ENCODE results near the gene BCL7B.
"Not testable (repeated sequence)": the region's sequence is repeated elsewhere in the genome, so short reads cannot be mapped to it uniquely, and the experiment has no call there.

BCL7B gene

DNA sequence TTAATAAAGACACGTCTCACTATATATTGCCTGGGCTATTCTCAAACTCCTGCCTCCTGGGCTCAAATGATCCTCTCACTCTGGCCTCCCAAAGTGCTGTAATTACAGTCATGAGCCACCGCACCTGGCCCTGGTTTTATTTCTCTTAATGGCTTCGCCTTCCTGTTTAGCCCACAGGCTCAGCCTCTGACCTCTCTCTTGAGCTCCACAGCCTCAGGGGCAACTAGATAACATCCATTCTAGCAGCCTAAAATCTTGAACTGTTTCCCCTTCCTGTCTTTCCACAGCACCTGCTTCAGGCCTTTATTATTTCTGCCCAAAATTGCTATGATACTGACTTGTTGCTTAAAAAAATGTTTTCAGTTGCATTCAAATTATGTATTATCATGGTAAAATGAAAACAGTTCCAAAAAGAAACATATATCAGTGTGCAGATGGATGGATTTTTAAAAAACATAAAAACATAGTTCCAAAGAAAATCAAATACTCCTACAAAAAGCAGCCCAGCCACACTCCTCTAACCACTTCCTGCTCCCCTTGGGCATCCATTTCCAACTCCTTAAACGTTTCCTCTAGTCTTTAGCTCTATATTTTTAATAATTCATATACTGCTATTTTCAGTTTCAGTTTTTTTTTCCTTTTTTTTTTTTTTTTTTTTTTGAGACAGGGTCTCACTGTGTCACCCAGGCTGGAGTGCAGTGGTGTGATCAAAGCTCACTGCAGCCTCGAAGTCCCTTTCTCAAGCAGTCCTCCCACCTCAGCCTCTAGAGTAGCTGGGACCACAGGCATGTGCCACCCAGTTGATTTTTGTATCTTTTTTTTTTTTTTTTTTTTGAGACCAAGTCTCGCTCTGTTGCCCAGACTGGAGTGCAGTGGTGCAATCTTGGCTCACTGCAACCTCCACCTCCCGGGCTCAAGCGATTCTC, 30.3 kb downstream of the BCL7B start:
- Mint-ChIP-seq H3K4me3 (peak overlapping the region; percentile 26), H3K4me1 (peaks cover 39% of the 10 kb centered on the region), H3K9me3 (no peaks in the 10 kb centered on the region), H3K27ac (peak overlapping the region; percentile 78), H3K36me3 (peaks cover 7% of the 10 kb centered on the region)
- DNase-seq (ENCODE audit: low spot score in 2 of 2) (no peak), ATAC-seq (no peak)

- Mint-ChIP-seq H3K27ac (peak overlapping the region; percentile 88), H3K4me3 (peak overlapping the region; percentile 60), H3K36me3 (peaks cover 14% of the 10 kb centered on the region), H3K4me1 (peaks cover 40% of the 10 kb centered on the region)
- not testable (repeated sequence) for H3K9me3 Mint-ChIP-seq; ATAC-seq; DNase-seq (ENCODE audit: low spot score in 2 of 2)
Observed at GRCh38 chr7:73526158-73526494, 31.4 kb downstream of the BCL7B start.

DNA sequence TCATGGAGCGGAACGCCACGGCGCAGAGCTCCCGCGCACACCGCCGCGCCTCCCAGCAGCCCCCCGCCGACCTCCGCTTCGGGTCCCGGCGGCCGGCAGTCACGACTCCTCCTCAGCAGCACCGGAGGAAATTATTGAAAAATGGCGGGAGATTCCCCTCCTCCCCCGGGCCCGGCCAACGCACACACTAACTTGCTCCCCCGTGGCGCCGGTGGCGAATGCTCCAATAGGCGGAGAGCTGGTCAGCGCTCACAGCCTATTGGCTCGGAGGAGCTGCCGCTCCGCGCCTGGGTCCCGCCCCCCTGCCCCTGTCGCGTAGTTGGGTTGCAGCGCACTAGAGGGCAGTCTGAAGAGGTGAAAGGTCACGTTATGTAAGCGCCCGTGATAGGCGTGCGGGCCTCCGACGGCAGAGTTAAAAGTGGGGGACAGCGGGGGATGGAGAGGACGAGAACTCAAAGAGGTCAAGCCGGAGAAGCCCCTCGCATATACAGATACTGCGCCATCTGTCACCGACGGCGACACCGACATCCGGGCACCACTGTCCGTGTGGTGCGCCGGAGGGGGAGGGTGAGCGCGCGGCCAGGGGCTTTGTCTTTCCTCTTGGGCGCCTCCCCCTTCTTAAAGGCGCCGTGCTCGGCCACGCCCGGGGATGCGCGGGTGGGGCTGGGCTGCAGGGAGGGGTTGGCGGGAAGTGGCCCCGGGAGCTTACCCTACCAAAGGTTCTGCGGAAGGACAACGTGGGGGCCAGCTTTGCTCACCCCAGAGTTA, 35.2 kb downstream of the BCL7B start, which contains the start of gene BAZ1B:
BAZ1B (minus strand) TSS at position 189 of the 768 bp plus-strand sequence. CDS start 360 bp downstream, outside the sequence.
- Mint-ChIP-seq H3K9me3 (no peaks in the 10 kb centered on the region), H3K36me3 (peaks cover 53% of the 10 kb centered on the region), H3K4me3 (peak within 1 kb of the TSS; percentile 82), H3K27ac (peak within 1 kb of the TSS; percentile 94), H3K4me1 (peaks cover 66% of the 10 kb centered on the region)
- peak; percentile 95 for ATAC-seq
- DNase-seq (ENCODE audit: low spot score in 2 of 2) = peak; percentile 89 to 96

- H3K4me1 Mint-ChIP-seq = peaks cover 63% of the 10 kb centered on the region
- DNase-seq (ENCODE audit: low spot score in 2 of 2) (peak in 1 of 2 donors; percentile 82), ATAC-seq (peak; percentile 68)
- H3K36me3 Mint-ChIP-seq = peaks cover 59% of the 10 kb centered on the region
- peak overlapping the region; percentile 94 for H3K27ac Mint-ChIP-seq
- no peaks in the 10 kb centered on the region for H3K9me3 Mint-ChIP-seq
- peak overlapping the region; percentile 82 for H3K4me3 Mint-ChIP-seq
Observed at GRCh38 chr7:73521636-73522104, 35.8 kb downstream of the BCL7B start.

DNA sequence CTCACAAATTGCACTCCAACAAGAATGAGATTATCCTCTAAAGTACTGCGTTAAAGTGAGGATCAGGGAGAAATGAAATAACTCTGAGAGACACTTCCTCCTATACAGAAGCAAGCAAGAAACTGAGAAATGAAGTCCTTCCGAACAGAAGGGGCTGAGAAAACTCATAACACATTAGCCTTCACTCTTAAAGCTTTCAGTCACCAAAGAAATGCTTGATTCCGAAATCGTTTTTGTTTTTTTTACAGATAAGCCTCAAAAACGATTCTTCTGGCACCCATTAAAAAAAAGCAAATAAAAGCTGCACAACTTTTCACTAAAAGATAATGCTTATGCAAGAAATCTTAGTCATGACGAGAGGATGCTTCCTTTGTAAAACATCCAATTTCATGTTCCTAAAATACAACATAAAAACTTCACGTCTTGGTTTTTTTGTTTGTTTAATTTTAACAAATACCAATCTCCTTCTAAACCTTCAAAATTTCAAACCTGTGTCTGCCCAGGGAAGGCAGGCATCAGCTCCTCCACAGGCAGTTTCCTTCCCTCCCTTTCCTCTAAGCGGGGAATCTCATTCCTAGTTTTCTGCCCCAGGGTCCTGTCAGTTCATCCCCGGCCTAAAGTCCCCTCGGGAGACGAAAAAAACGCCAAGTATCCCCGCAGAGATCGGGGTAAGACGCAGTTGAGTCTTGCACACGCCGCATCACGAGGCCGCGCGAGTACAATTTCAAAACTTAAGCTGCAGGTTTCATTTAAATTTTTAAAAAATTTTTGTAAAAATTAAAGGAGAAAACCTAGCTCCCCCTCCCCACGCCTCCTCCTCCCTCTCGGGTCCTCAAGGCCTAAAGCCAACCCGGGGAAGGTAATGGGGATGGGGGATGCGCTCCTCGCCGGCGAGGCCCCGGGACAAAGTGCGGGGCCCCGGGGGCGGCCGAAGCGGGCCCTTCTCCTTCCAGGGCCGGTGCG, 36.5 kb downstream of the BCL7B start:
- ATAC-seq = no peak
- Mint-ChIP-seq H3K4me3 (peak overlapping the region; percentile 82), H3K36me3 (peaks cover 66% of the 10 kb centered on the region), H3K4me1 (peaks cover 63% of the 10 kb centered on the region), H3K27ac (peak overlapping the region; percentile 91), H3K9me3 (no peaks in the 10 kb centered on the region)
- no peak for DNase-seq (ENCODE audit: low spot score in 2 of 2)

DNA sequence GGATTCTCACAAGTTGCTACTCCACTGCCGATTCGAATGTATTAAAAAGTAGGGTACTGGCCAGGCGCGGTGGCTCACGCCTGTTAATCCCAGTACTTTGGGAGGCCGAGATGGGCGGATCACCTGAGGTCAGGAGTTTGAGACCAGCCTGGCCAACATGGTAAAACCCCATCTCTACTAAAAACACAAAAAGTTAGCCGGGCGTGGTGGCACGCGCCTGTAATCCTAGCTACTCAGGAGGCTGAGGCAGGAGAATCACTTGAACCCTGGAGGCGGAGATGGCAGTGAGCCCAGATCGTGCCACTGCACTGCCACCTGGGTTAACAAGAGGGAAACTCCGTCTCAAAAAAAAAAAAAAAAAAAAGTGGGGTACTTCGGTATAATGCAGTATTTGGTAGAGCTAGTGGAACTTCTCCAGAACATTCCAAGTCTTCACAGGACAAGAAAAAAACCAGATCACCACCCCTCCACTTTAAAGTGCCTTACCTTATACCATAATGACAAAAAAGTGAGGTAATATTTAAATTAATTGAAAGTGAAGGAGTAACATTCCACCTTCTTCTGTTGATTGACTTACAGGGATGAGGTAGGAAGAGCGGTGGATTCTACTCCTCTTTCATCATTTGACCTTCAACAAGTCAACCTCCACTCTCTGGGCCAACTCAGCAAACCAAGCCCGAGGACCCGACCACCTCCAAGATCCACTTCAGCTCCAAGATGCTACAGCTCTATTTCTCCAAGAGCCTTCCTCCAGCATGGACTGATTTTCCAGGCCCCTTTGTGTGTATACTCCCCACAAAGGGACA, 37.4 kb downstream of the BCL7B start:
- ATAC-seq = no peak
- peak in 1 of 2 donors; percentile 53 for DNase-seq (ENCODE audit: low spot score in 2 of 2)

DNA sequence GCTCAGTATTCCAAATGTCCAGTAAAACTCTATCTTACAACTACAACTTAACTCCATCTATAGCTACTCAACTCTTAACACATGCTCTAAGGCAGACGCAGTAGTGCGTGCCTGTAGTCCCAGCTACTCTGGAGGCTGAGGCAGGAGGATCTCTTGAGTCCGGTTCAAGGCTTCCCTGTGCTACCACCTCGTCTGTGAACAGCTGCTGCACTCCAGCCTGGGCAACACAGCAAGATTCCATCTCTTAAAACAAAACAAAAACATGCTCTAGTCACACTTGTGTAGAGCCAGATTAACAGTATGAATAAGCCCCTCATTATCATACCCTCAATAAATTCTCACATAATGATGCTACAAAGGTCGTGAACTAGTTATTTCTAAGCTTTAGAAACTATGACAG, 39.0 kb downstream of the BCL7B start:
- Mint-ChIP-seq H3K27ac (peak overlapping the region; percentile 91), H3K36me3 (peaks cover 91% of the 10 kb centered on the region), H3K4me3 (peak overlapping the region; percentile 82), H3K4me1 (peaks cover 58% of the 10 kb centered on the region), H3K9me3 (no peaks in the 10 kb centered on the region)
- DNase-seq (ENCODE audit: low spot score in 2 of 2) = no peak
- no peak for ATAC-seq

More for the DNA sequence above, 37.4 kb downstream of the BCL7B start:
- H3K36me3 Mint-ChIP-seq = peaks cover 75% of the 10 kb centered on the region
- H3K4me1 Mint-ChIP-seq = peaks cover 57% of the 10 kb centered on the region
- peak overlapping the region; percentile 82 for H3K4me3 Mint-ChIP-seq
- no peaks in the 10 kb centered on the region for H3K9me3 Mint-ChIP-seq
- peak overlapping the region; percentile 91 for H3K27ac Mint-ChIP-seq

GRCh38 chr7:73517241-73517995, 40.1 kb downstream of the BCL7B start:
- H3K36me3 Mint-ChIP-seq = peaks cover 97% of the 10 kb centered on the region
- H3K4me1 Mint-ChIP-seq = peaks cover 58% of the 10 kb centered on the region
- H3K4me3 Mint-ChIP-seq = no peak overlapping the region

DNA sequence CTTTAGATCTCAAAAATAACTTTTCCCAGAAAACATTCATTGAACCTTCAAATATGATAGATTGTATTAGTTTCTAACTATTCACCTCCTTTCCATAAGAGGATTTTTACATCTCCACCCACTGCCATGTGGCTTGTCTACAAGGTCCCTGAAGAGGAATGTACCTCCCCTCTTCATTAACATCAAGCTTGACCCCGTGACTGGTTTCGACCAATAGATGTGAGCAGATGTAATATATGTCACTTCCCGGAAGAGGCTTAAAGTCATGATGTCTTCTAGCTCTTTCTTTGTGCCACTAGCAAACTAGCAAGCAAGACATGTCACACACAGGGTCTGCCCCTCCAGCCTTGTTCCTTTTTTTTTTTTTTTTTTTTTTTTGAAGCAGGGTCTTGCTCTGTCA, 42.3 kb downstream of the BCL7B start:
- Mint-ChIP-seq H3K4me3 (no peak overlapping the region), H3K9me3 (no peaks in the 10 kb centered on the region), H3K4me1 (peaks cover 52% of the 10 kb centered on the region), H3K36me3 (peaks cover 100% of the 10 kb centered on the region), H3K27ac (no peak overlapping the region)
- ATAC-seq = peak; percentile 36
- DNase-seq (ENCODE audit: low spot score in 2 of 2) = no peak

More at GRCh38 chr7:73517241-73517995, 40.1 kb downstream of the BCL7B start:
- Mint-ChIP-seq H3K27ac (peak overlapping the region; percentile 58), H3K9me3 (no peaks in the 10 kb centered on the region)
- DNase-seq (ENCODE audit: low spot score in 2 of 2) (no peak), ATAC-seq (no peak)

DNA sequence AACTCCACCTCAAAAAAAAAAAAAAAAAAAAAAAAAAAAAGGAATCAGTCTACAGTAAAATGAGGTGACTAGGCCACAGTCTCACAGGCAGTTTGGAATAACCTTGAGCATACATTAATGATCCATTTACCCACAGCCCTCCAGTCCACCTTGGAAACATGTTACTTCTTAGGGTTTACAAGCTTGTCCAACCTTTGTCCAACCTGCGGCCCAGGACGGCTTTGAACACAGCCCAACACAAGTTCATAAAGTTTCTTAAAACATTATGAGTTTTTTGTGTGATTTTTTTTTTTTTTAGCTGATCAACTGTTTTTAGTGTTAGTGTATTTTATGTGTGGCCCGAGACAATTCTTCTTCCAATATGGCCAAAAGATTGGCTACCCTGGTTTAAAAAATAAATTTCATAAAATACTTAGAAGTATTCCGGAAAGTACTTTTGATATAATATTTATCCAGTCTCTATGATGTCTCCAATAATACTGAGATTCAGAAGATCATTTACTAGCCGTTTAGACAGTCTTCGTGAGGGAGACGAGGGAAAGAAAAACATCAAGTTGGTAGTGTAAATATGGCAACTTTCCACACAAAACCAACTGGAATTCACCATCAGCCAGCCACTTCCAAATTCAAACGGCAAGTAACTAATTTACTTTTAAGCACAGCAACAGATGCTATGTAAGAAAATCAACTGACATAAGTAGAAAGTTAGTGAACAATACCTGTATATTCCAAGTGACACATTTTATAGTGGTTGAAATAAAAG, 45.3 kb downstream of the BCL7B start:
- no peak overlapping the region for H3K4me3 Mint-ChIP-seq
- H3K9me3 Mint-ChIP-seq = no peaks in the 10 kb centered on the region
- H3K36me3 Mint-ChIP-seq = peaks cover 100% of the 10 kb centered on the region
- no peak for DNase-seq (ENCODE audit: low spot score in 2 of 2)
- no peak overlapping the region for H3K27ac Mint-ChIP-seq
- H3K4me1 Mint-ChIP-seq = peaks cover 26% of the 10 kb centered on the region
- no peak for ATAC-seq

GRCh38 chr7:73509463-73509862, 48.0 kb downstream of the BCL7B start:
- Mint-ChIP-seq H3K27ac (no peak overlapping the region), H3K36me3 (peaks cover 100% of the 10 kb centered on the region), H3K4me3 (no peak overlapping the region), H3K9me3 (no peaks in the 10 kb centered on the region), H3K4me1 (peaks cover 18% of the 10 kb centered on the region)
- ATAC-seq (no peak), DNase-seq (ENCODE audit: low spot score in 2 of 2) (no peak)

- ATAC-seq (no peak), DNase-seq (ENCODE audit: low spot score in 2 of 2) (no peak)
- Mint-ChIP-seq H3K36me3 (peaks cover 100% of the 10 kb centered on the region), H3K27ac (no peak overlapping the region), H3K4me3 (no peak overlapping the region), H3K9me3 (no peaks in the 10 kb centered on the region), H3K4me1 (peaks cover 6% of the 10 kb centered on the region)
Observed at GRCh38 chr7:73507556-73507955, 49.9 kb downstream of the BCL7B start.

GRCh38 chr7:73504920-73505319, 52.6 kb downstream of the BCL7B start:
- Mint-ChIP-seq H3K36me3 (peaks cover 100% of the 10 kb centered on the region), H3K4me3 (no peak overlapping the region), H3K27ac (peak overlapping the region; percentile 38), H3K4me1 (peaks cover 8% of the 10 kb centered on the region), H3K9me3 (no peaks in the 10 kb centered on the region)
- no peak for ATAC-seq
- no peak for DNase-seq (ENCODE audit: low spot score in 2 of 2)

Measured in stimulated activated effector memory CD8-positive, alpha-beta T cell treated with anti-CD3 and anti-CD28 coated beads, Interleukin-12 subunit alpha, Interleukin-12 subunit beta, amount 100 ng/mL, for 72 hours (primary cell).